NT2/D1 (cell line): ENCODE measurements around the gene PGBD5.

Experiments
- DNase-seq: peaks from one replicate; pipeline ENCODE4 v3.0.0-alpha.2; 2011; ENCODE audit warnings: low read depth, low spot score
- H3K27me3 ChIP-seq: 2 replicates; pipeline ENCODE4 v1.6.0; 2011; ENCODE audit warnings: mild to moderate bottlenecking; ENCODE audit not compliant: insufficient read length, insufficient read depth
- H3K36me3 ChIP-seq: 2 replicates; pipeline ENCODE4 v1.6.1; 2011; ENCODE audit warnings: mild to moderate bottlenecking, low read length, mixed read lengths; ENCODE audit not compliant: insufficient read depth, insufficient read length
- H3K4me1 ChIP-seq: 2 replicates; pipeline ENCODE4 v1.5.1; 2011; ENCODE audit not compliant: insufficient read depth, insufficient read length
- H3K4me3 ChIP-seq: 2 replicates; pipeline ENCODE4 v1.5.1; 2011; ENCODE audit warnings: low read depth; ENCODE audit not compliant: insufficient read length
- H3K9ac ChIP-seq: 2 replicates; pipeline ENCODE4 v1.6.0; 2011; ENCODE audit warnings: low read depth; ENCODE audit not compliant: insufficient read length
- H3K9me3 ChIP-seq: 2 replicates; pipeline ENCODE4 v1.5.1; 2011; ENCODE audit warnings: mild to moderate bottlenecking, low read length; ENCODE audit not compliant: insufficient read depth
- SUZ12 ChIP-seq: IDR thresholded peaks from 2 replicates; pipeline ENCODE4 v1.6.1; 2011; ENCODE audit not compliant: insufficient read length, insufficient read depth; ENCODE audit errors: extremely low read depth
- YY1 ChIP-seq: IDR thresholded peaks from 2 replicates; pipeline ENCODE4 v1.6.1; 2011; ENCODE audit not compliant: insufficient read length, insufficient read depth
- ZNF274 ChIP-seq: IDR thresholded peaks from 2 replicates; pipeline ENCODE4 v1.6.1; 2011; ENCODE audit warnings: mild to moderate bottlenecking, low read depth, low read length

The PGBD5 gene

DNA sequence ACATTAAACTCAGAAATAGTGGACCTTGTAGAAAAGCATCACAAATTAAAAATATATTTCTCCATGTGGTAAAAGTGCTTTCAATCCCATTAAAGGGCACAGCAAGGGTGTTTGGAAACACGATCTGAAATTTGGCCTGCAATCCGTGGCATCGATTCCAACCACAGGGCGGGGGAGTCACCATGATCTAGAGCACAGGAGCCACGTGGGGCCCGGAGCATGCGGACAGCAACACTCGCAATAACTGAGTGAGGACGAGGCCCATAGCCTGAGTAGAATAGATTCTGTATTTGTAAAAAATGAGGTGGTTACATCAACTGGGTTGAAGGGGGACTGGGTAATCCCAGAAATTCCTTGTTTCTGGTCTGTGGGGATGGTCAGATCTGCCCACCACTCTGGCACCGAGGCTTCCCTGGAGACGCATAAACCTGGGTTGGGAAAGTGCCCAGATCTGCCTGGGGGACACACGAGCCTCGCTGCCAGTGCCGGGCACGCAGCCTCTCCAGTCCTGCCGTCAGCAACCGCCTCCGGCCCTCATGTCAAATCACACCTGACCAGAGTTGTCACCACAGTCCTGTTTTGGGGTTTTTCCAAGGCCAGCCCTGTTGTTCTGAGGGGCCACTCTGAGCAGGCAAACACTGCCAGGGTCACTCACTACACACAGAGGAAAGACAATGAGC is 104.3 kb downstream of the PGBD5 start:
- TF ChIP-seq SUZ12 = no peak
- no peak for TF ChIP-seq YY1
- TF ChIP-seq ZNF274 = no peak
- Histone ChIP-seq H3K9ac (no peak overlapping the region), H3K36me3 (peaks cover 23% of the 10 kb centered on the region), H3K9me3 (no peaks in the 10 kb centered on the region), H3K4me3 (no peak overlapping the region), H3K27me3 (no peaks in the 10 kb centered on the region), H3K4me1 (peaks cover 2% of the 10 kb centered on the region)
- DNase-seq = no peak

DNA sequence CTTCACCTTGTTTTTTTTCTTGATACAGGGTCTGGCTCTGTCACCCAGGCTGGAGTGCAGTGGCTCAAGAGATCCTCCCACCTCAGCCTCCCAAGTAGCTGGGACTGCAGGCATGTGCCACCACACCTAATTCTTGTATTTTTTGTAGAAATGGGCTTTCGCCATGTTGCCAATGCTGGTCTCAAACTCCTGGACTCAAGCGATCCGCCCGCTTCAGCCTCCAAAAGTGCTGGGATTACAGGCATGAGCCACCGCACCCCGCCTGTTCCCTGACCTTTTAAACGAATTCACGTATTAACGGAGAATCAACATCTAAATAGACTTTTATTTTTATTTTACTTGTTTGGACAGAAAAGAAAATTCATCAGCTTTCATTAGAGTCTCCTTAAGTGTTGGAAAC is 104.8 kb downstream of the PGBD5 start:
- H3K4me3 ChIP-seq = no peak overlapping the region
- TF ChIP-seq ZNF274 (no peak), YY1 (no peak), SUZ12 (no peak)
- H3K9ac ChIP-seq = no peak overlapping the region
- DNase-seq = no peak
- no peaks in the 10 kb centered on the region for H3K27me3 ChIP-seq
- H3K4me1 ChIP-seq = peaks cover 2% of the 10 kb centered on the region
- H3K36me3 ChIP-seq = peaks cover 23% of the 10 kb centered on the region
- no peaks in the 10 kb centered on the region for H3K9me3 ChIP-seq

DNA sequence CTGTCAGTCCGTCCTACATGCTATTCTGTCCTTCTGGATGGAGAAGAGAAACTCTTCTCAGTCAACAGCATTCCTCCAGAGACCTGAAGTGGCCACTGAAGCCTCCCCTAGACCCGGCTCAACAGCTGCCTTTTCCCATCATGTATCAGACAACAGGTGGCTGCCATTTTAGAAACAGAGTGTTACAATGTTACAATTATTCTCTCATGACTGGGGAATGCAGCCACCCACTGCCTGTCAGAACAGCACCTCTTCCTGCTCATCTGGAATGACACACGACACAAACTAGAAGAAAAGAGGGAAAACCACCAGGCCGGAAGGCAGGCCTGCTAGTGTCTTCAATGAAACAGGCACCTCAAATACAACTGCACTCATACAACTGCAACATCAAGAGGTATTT is 105.3 kb downstream of the PGBD5 start:
- H3K27me3 ChIP-seq = no peaks in the 10 kb centered on the region
- no peak overlapping the region for H3K9ac ChIP-seq
- H3K4me3 ChIP-seq = no peak overlapping the region
- H3K4me1 ChIP-seq = peaks cover 2% of the 10 kb centered on the region
- H3K36me3 ChIP-seq = peaks cover 23% of the 10 kb centered on the region
- no peak for DNase-seq
- TF ChIP-seq YY1 (no peak), ZNF274 (no peak), SUZ12 (no peak)
- no peaks in the 10 kb centered on the region for H3K9me3 ChIP-seq

DNA sequence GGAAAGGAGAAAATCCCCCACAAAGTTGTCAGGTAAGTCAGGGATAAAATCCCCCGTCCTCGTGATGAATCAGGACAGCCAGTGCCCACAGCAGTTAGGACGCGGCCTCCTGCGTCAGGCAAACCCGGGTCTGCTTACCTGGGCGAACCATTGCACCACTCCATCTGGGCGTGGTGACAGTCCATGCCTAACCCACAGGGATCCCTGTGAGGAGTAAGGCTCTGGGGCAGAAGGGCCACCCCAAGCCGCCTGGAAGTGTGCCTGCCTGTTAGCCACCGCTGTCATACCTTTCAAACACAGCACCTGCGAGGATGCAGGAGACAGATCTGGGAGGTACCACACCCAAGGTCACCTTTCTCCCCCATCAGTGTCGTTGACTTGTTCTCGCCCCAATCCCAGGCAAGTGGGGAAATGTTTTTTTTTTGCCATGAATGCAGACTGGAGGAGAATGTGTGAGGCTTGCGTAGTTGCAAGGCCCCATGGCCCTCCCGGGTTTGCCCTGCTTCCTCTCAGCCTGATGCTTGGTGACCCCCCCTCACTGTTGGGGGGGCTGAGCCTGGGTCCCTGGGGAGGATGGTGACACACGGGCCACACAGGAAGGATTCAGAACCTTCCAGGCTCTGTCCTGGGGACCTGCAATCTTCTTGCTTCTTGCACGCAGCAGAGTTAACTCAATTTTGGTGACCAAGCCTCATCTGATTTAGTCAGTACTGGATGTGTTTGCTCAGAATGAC is 107.0 kb downstream of the PGBD5 start:
- no peaks in the 10 kb centered on the region for H3K9me3 ChIP-seq
- no peaks in the 10 kb centered on the region for H3K27me3 ChIP-seq
- no peak overlapping the region for H3K4me3 ChIP-seq
- H3K9ac ChIP-seq = no peak overlapping the region
- peaks cover 2% of the 10 kb centered on the region for H3K4me1 ChIP-seq
- no peak for DNase-seq
- peaks cover 15% of the 10 kb centered on the region for H3K36me3 ChIP-seq
- no peak for TF ChIP-seq YY1
- TF ChIP-seq SUZ12 = no peak
- TF ChIP-seq ZNF274 = no peak

DNA sequence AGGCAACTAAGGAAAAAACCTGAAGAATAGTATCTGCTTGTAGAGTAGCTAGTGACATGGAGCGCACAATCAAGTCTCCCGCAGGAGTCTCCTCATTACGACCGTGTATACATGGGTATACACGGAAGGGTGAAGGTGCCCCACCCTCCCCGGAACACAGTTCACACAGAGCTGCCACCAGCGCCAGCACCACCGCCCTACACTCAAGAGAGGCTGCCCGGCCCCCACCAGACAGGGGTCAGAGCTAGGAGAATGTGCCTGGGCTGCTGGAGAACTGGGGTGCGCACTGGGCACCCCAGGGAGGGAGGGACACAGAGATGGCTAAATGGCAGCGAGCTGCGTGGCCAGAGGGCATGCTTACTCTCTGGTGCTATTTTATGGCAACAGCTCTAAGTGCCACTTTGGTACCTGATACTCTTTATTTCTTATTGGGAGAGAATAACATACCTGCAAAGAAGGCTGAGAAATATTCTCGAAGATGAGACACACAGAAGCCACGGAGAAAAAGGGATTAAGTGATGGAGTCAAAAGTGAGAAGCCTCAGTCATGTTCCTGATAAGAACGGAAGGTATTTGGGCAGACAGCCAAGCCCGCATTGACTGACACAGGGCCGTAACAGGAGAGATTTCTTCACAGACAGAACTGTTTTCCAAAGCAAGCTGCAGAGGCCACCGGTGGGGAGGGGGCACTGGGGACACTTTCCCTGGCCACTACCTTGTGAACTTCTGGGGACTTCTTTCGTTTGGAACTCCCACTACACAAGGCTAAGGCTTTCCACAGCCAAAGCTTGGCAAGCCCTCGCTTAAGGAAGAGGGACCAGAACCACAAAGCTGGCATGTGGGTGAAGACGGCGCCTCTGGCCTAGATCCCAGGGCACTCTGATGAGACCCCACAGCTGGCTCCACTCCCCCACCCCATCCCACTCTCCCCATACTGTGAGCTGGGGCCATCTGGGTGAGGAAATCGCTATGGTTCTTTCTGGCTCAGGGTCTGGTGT is 108.0 kb downstream of the PGBD5 start:
- Histone ChIP-seq H3K4me1 (peaks cover 2% of the 10 kb centered on the region), H3K9me3 (no peaks in the 10 kb centered on the region), H3K36me3 (peaks cover 8% of the 10 kb centered on the region), H3K4me3 (no peak overlapping the region), H3K27me3 (no peaks in the 10 kb centered on the region), H3K9ac (no peak overlapping the region)
- TF ChIP-seq SUZ12 = no peak
- TF ChIP-seq YY1 = no peak
- DNase-seq = no peak

DNA sequence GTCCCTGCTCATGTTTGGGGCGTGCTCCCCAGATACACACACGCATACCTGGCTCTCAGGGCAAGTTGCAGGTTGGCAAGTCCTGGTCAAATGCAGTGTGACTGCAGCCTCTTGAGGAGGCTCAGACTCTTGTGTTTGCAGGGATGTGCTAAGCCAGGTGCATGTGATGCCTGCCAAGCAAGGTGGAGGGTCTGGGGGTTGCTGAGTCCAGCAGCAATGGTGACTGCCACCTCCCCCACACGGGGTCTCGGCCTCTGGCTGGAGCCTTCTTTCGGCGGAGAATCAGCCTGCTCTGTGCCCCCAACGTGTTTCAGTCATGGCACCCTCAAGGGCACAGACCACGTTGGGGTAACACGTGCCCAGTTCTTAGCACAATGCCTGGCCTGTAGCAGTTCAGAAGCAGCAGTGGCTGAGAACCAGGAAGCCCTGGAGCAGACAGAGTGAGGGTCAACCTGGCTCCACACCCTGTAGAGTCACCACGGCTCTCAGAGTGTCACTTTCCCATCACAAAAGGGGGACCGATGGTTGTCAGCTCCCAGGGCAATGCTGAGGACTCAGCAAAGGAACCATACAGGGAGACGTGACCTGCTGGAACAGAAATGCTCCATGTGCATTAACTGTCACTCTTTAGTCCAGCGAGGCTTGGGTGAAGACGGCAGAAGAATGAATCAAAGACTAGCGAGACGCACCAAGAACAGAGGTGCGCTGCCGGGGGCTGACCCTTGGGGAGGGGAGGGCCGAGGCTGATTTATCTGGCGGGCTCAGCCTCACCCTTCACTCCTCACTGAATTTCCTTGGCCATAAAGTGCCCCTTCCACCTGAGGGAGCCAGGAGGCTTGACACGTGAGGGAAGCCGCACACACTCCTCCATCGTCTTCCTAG is 109.0 kb downstream of the PGBD5 start:
- Histone ChIP-seq H3K9ac (no peak overlapping the region), H3K9me3 (no peaks in the 10 kb centered on the region), H3K4me3 (no peak overlapping the region), H3K27me3 (no peaks in the 10 kb centered on the region), H3K36me3 (peaks cover 4% of the 10 kb centered on the region), H3K4me1 (peaks cover 2% of the 10 kb centered on the region)
- no peak for DNase-seq
- TF ChIP-seq ZNF274 = no peak
- TF ChIP-seq SUZ12 = no peak
- no peak for TF ChIP-seq YY1
